ENCODE data around the gene ITIH3.

Gene ITIH3

GRCh38 chr3:52829906-52830463 lies 35.4 kb downstream of the ITIH3 start:
- no peak for DNase-seq

DNA sequence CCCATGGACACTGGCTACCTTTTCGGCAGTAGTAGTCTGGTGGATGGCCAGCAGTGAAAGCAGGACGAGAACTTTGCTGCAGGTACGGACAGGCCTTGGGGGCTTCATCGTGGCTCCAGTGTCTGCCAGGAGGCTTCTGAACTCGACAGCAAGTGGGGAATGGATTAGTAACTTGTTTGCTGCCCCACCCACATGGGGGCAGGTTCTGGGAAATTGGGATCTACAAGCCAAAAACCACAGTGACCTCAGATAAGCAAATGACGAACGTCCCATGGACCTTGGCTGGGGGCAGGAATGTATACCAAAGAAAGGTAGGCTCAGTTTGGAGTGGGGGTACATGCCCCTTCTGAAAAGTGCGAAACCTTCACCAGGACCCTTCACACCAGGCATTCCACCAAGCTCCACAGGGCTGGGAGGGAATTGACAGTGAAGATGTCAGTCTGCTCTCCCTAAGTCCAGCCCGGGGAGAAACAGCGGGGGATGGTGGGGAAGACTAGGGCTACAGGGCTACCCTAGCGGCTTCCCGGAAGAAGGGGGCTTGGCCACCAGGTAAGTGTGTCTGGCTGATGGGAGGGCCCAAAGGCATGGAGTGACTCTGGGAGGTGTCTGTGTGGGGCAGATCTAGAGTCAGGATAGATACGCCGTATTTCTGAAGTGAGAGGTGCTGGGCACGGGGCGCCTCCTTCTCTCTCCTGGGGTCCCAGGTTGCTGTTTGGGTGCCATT lies 36.1 kb downstream of the ITIH3 start, which contains the start of gene ITIH4:
TSS of gene ITIH4 (minus strand) at position 138 of the 724 bp plus-strand sequence. CDS start at position 108, 30 bp downstream.
- DNase-seq, result no peak

DNA sequence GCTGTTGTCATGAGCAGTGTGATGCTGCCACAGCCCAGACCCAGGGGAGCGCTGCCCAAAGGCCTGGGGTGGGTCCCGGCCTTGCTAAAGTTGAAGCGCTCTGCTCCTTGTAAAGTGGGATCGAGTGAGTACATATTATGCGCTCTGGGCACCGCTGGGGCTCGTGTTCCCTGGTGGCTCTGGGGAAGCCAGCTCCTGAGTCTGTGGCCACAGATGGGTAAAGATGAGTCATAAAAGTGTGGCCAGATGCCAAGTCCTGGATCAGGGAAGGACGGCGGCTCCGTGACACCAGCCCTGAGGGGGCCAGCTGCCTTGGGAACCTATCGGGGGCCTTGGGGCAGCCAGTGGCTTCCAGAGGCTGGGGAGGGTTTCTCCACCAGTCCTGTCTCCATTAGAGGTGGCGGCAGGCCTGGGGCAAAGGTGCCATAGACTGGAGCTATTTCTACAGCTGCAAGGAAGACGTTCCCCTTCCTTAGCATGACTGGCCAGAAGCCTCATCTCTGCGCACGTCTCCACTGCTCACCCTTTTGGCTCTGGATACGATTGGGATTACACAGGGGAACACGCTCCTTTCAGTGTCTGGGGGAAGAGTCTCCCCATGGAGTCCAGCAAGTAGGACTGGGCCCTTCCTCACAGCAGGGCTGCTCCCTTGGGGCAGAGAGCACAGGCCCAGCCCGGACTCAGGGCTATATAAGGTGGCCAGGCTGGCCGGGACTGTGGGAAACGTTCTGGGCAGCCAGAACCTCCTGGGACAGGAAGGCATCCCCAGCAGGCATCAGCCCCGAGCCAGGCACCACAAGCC lies 37.1 kb downstream of the ITIH3 start:
- no peak for DNase-seq

GRCh38 chr3:52833202-52833601 lies 38.6 kb downstream of the ITIH3 start:
- no peak for DNase-seq

DNA sequence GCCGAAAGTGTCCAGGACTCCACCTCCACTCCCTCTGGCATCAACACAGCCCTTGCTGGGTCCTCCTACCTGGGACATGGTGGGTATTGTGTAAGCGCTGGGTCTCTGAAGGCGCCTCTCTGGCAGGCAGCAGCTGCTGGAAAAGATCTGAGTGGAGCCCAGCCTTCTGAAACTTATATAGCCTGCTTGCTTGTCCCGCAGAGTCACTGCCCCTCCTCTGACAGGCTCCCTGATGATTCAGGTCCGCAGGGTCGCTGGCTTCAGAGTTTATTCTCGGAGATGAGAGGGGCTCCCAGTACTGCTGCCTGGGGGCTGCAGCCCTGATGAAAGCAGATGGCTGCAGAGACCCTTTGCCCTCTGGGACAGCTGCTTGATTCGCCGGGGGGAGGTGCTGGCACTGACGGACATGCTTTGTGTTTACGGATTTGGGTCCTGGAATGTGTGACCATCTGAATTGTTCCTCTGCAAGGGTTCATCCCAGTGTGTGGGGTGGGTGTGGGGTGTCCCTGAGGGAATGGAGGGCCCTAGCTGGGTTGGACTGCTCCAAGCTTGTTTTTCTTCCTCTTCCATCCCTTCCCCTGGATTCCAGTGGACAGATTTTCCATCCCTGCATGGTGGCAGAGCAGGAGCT lies 40.4 kb downstream of the ITIH3 start, which contains the start of gene MUSTN1:
TSS of gene MUSTN1 (minus strand) at position 149 of the 631 bp plus-strand sequence. CDS start at position 78, 71 bp downstream.
- peak; percentile 42 for DNase-seq

DNA sequence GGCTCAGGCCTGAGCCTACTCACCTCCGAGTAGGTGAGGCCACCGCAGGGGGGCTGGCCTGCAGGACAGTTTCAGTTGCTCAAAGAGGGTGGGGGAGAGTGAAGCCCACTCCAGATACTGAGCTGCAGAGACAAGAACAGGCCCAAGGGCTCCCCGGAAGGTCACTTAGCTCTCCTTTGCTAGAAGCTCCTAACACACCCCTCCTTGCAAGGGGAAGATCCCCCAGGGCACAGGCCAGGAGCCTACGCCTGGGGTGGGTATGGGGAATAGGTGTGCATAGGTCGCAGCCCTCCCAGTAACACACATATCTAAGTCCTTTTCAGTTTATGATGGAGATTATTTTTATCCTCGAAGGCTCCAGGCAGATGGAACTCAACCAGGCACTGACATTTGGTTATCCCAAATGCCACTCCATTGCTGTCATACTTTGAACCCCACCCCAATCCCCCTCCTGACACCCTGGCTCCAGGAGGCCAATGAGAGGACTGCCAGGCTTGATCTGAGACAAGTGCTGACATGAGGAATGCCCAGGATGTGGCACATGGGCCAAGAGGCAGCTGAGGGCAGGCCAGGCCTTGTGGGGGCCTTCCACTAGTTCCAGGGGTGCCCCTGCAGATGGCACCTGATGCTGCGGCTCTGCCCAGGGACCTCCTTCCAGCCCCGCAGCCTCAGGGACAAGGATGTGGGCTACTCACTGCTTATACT lies 41.3 kb downstream of the ITIH3 start:
- no peak for DNase-seq

DNA sequence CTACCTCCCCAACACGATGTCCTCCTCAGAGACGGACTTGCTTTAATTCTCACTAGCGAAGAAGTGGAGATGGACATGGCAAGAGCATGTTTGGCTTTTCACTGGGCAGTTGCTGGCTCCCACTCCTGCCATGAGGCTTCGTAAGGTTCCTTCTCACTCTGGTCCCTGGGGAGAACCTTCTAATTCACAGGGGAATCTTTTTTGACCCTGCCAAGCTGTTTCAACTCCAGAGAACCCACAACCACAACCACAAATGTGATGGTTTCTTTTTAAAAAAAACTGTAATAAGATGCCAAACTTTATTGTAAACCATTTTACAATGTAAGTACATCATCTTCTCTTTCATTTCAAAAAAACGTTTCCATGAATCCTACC lies 41.9 kb downstream of the ITIH3 start:
- DNase-seq, result no peak

DNA sequence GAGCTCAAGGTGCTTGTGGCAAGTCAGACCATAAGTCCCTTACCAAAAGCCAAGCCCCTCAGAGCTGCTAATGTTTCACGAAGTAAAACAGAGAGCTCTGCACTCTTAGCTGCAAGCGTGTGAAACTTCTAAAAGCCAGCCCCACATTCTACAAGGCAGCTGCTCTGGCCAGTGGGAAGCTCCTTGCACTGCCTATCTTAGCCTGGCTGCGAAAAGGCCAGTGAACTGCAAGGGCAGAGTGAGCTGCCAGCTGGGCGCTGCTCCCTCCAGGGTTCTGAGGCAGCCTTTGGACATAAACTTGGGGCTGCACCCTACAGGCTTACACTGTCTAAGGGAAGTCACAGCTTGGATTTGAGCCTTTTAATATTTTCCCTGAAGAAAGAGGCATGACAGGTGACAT lies 42.4 kb downstream of the ITIH3 start:
- DNase-seq, result no peak

- no peak for DNase-seq
Observed at GRCh38 chr3:52838561-52839267, 44.1 kb downstream of the ITIH3 start.

DNA sequence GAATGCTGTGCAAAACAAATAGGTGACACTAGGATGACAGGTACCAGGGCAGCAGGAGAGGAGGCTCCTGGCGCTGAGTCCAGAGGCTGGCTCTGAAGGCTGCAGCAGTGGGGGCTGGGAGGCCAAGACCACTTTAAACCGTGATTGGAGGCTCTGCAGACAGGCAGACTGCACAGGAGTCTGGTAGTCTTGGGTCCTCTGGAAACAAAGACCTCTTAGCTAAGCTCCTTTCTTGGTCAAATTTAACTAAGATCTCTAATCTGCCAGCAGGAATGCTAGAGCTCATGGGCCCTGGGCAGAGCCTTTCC lies 44.6 kb downstream of the ITIH3 start:
- no peak for DNase-seq

DNA sequence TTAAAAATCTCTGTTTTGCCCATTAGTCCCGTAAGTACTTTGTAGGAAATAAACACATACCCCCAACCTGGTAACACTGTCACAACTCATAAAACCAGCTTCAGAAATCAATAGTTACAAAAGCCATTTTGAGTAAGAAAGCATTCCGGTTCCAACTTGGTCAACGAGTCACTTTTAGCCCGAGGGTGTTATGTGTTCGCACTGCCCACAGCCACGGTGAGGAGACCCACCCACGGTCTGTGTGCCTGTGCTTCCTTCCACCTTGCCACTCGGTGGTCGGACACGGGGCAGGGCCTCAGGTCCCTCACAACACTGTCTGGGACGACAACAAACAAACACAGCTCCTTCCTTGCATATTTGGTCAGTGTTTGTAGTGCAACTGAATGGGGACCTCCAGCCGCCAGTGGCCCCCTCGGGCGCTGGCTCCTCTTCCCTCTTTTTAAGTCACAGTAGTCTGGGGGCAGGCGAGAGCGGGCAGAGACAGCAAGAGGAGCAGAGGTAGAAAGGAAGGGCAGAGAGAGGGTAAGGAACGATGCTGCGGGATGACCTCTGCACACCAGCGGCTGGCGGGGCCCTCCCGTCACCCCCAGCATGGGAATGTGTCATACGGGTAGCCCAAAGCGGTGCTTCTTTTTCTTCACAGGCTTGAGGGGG lies 45.4 kb downstream of the ITIH3 start:
- DNase-seq, result no peak

DNA sequence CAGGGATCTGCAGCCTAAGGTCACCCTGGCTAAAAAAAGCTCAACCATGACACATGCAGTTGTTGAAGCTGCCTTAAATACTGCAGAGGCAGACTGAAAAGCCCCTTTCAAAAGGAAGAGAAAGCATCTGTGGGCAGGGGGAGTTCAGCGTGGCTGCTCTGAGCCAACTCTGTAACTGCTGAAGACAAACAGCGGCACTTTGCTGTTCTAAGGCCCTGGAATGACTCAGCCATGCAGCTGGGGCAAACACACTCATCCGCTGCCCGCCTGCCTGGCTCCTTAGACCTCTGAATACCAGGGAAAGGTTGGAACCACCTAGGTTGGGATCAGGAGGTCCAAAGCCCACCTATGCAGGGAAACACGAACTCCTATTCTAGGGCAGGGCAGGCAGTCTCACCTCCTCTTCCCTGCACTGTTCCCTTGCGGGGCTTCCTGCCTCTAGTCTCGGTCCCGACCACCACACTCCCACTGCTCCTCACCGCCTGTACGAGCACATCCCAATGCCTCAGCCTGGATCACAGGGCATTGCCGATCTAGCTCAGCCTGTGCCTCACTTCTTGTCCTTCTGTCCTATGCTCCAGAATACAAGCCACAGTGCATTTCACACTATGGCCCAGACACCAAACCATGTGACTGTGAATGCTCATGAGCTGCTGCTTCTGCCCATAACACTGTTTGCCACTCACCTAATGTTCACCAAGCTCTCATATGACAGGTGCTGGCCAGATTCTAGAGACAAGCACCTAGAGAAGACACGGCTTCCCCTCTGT lies 46.8 kb downstream of the ITIH3 start:
- DNase-seq, result no peak

GRCh38 chr3:52841981-52842340 lies 47.4 kb downstream of the ITIH3 start:
- no peak for DNase-seq

DNA sequence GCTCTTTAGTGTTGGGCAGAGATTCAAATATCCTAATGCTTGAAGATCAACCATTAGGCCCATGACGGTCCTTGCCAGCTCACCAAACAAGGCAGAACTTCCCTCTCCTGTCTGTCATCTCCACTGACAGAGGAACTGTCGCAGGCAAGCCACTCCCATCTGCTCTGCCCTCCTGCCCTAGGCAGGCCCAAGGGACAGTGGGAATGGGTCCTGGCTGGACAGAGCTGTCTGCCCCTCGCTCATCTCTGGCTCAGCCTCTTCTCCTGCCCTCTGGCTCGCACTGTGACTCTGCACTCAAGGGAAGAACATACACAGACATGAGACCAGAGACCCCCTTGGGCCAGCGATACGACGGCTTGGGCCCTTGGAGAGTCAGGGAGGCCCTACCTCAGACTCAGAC lies 47.8 kb downstream of the ITIH3 start:
- DNase-seq, result no peak

GRCh38 chr3:52843108-52843865 lies 48.7 kb downstream of the ITIH3 start:
- DNase-seq, result no peak

GRCh38 chr3:52843881-52844280 lies 49.3 kb downstream of the ITIH3 start:
- no peak for DNase-seq

GRCh38 chr3:52844290-52844975 lies 49.8 kb downstream of the ITIH3 start:
- DNase-seq, result no peak

DNA sequence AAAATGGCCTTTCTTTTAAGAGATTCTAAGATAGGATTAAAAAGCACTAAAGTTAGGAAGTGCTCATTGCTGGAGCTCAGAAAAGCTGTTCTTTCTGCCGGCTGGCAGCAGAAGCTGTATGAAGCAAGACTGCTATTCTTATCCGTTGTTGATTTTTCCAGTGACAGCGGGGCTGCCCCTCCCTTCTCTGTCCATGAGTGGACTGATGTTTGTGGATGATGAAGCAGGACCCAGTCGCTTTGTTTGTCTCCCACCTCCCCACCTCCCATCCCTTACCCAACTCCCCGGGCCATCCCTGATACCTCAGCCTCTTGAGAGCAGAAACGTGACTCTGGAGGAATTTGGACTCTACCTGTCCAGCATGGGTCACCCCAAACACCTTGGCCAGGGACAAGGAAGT lies 50.6 kb downstream of the ITIH3 start:
- DNase-seq, result no peak
